Activated CD4-positive, alpha-beta T cell treated with anti-CD3 and anti-CD28 coated beads, Interleukin-2, Interleukin-6, amounts not matched to agents 100 ng/mL and 50 ng/mL, durations not matched to agents 16 hours and 8 hours (primary cell): ENCODE data around the gene CIAO1.
A peak's percentile ranks its signal among the peaks of the same experiment; 100 is the strongest.
"Not testable (repeated sequence)": the region's sequence is repeated elsewhere in the genome, so short reads cannot be mapped to it uniquely, and the experiment has no call there.

Experiments
- DNase-seq: peaks from one replicate; pipeline ENCODE4 v3.0.0-alpha.2; 2020

The CIAO1 gene

DNA sequence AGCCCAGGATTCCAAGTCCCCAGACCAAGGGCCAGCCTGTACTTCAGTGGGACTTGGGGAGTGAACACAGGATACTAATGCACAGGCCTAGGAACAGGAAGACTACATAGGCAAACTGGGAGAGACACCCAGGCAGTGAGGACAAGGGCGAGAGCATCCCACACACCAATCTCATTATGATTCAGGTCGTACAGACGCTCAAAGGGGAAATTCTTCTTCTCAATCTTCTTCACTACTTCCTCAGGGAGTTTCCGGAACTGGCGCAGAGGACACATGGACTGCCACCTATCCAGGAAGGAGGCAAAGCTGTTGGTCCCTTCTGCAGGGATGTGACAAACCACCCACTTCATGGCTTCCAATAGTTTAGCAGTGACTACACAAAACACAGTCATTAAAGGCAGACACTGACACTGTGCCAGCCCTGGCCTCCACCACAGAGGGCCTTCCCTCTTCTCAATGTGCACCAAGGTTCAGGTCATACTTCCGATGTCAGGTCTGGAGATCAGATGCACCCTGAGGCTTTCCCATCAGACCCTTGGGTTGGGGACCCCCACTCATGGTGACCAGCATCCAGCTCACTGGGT is 21.3 kb downstream of the CIAO1 start:
- DNase-seq: no peak

DNA sequence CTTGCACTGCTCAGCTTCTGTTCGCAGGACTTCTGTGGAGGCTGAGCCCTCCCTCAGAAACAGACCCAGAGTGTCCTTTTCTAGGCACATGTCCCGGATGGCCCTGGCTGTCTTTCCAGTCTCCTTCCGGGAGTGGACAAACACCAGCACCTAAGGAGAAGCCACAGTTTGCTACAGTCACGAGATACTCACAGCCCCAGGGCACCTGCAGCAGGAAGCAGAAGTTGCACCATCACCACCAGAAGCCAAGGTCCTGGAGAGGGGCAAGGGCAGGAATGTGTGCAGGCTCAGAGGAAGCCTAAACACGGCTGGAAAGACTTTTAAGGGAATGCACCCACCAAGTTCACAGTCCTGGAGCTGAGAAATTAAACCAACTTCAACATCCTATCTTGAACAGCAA is 25.7 kb downstream of the CIAO1 start:
- no peak for DNase-seq

DNA sequence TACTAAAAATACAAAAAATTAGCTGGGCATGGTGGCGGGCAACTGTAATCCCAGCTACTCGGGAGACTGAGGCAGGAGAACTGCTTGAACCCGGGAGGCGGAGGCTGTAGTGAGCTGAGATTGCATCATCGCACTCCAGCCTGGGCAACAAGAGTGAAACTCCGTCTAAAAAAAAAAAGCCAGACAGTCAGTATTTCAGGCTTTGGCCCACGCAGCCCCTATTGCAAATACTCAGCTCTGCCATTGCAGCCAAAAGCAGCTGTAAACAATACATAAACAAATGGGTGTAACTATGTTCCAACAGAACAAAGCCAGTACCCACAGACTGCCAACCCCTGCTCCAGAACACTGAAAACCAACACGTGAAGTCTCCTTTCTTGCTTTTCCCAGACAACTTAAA is 28.2 kb downstream of the CIAO1 start:
- not testable (repeated sequence) for DNase-seq

DNA sequence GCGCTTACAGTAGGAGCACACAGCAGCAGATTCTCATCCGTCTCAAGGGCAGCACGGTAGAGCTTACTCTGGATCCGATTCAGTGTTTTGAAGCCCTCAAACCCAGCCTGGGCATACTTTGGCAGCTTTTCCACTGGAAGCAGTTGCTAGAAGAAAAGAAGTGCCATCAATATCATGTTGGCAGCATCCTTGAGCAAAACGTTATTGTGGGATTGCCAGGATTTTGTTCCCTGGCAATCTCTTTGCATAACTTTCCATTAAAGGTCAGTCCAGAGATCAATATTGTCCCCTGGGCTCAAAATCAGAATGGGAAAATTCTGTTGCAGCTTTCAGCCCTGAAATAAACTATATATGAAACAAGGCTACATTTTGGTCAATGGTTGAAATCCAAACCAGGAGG is 30.9 kb downstream of the CIAO1 start:
- no peak for DNase-seq

DNA sequence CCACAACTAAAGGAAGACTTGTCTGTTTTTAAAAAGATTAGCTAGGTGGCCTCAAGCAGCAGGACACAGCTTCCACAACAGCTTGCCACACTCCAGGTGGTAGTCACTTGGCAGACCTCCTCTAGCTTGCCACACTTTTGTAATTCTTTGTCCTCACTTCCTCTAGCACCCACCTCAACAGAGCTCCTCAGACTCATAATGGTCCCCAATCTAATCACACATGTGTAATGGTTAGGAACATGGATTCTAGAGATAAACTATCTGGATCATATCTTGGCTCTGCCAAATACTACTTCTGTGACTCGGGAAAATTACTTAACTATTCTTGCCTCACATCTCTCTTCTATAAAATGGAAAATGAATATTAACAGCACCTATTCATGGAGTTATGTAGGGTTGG is 35.8 kb downstream of the CIAO1 start:
- DNase-seq: no peak

DNA sequence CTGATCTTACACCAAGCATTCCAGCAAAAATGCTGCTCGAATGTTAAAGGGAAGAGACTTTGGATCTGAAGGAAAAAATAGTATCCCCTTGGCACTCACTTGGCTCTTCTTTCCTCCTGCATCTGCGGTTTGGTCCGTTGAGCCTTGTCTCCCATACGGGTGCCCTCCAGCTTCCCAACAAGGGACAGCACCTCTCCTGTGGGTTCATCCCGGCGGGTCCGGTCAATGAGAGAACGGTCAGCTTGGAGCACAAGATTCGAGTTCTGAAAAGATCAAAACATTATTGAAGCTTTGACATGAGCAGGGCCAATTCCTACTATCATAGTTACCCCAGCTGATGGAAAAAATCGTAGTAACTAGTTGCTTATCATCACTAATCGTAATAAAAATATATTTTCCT is 38.6 kb downstream of the CIAO1 start:
- no peak for DNase-seq

DNA sequence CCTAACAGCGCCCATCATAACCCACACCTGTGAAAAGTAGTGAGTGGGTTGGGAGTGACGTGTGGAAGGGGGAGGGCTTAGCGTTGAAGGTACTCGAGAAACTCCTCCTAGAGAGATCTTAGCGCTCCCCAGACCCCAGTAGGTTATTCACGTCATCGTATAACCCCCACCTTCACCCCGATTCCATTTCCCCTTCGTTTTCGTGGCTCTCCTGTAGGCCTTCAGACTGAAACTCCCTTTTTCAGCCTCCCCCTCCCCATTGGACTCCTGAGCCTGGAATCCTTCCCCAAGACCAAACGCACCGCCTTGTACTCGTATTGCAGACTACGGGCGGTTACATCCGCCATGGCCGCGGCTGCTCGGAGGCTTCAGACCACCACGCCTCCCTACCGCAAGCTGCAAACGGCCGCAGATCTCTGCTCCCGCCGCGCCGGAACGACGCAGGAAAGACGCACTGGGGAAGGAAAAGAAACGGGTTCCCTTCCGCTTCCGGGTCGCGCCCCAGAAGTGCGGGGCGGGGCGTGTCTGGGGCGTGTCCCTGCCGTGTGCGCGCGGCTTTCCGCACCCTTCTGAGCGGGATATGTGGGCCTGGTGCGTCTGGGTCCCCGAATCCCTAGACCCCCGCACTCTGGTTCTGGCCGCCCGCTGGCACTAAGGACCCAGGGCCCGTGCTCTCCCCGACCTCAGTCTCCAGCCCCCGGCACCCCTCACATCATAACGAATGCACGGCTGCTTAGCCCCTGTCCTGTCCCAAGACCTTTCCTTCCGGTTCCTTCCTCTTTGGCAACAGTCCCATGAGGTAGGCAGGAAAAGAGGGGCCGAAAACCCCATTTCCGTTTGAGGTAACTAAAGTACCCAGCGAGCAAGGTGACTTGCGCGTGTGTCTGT is 39.3 kb downstream of the CIAO1 start, which contains the start of gene SNRNP200:
SNRNP200 (minus strand) TSS at position 456 of the 888 bp plus-strand sequence; CDS start at position 347, 109 bp downstream.
- peak; percentile 96 for DNase-seq

DNA sequence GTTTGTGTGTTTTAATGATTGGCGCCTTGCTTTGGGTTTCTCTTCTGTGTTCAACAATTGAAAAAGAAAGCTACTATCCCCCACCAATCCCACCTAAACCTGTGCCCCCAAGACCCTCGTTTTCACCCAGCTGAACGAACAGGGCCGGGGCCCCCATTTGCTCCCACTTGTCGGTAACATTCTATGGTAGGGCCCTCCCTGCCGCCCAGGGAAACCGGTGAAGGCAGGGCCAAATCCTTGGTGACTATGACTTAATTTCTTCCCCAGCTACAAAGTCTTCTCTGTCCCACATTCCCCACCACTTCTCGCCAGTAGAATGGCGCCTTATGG is 39.9 kb downstream of the CIAO1 start:
- DNase-seq: peak; percentile 10

DNA sequence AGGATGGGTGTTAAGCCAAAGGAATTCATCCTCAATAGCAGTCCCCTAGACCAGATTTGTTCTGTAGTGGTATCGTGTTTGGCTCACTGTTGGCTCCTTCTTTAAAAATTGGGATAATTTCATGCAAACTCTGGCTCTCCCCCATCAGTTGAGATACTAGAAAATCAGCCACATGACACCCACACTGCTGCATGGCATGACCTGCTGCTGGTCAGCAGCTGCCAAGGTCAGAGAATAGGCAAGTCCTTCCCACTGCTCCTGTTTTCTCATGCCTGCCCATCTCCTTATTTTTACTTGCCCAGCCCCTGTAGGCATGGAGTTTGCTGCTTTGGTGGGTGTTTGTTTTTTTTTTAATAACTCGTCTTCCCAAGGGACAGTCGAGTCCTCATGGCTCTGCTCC is 40.3 kb downstream of the CIAO1 start:
- DNase-seq: no peak

DNA sequence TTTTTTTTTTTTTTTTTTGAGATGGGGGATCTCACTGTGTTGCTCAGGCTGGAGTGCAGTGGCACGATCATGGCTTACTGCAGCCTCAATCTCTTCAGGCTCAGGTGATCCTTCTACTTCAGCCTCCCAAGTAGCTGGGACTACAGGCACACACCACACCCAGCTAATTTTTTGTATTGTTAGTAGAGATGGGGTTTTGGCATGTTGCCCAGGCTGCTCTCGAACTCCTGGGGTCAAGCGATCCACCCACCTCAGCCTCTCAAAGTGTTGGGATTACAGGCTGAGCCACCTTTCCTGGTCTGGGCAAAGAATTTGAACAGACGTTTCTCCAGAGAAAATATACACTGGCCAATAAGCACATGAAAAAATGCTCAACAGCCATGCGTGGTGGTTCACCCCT is 42.2 kb downstream of the CIAO1 start:
- DNase-seq: no peak

DNA sequence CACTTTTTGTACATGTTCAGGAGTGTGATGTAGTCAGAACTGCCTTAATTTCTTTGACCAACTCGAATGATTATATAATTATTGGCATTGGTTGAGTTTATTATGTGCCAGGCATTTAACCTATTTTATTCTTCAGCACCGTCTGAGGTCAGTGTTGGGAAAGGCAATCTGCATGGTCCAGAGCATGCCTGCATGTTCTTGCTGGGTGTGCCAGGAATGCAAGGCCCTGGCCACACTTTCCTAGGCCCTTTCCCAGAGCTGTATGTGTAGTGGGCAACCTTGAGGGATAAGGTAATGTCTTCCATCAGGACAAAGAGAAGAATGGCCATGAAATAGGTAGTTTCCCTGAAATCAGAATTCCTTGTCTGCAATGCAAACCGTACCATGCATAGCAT is 49.0 kb downstream of the CIAO1 start:
- DNase-seq: no peak

DNA sequence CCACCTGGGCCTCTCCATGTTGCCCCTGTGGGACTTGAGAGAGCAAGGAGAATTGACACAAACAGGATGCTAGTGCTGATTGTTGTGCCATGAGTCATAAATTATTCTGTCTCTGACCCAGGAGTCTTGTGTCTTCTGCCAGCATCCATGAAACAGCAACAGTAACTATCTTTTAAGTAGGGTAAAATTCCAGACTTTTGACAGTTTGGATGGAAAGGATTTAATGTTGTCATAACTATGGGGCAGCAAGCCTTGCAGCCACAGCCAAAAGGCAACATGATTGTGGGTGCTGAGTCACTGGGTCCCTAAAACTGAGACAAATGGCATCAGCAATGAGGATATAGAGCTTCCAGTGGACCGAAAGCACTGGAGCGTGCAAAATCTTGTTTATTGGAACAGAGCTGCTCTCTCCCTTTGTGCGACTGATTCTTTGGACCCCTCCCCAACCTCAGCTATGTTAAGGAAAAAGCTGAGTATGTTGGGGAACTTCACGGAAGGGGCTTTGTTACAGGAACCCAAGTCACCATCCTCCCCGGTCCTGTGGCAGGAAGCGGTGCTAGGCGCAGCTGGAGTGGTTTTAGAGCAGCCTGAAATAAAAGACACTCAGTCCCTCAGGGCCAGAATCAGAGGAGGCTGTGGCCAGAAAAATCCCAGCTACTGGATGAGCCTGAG is 49.5 kb downstream of the CIAO1 start:
- peak; percentile 61 for DNase-seq

DNA sequence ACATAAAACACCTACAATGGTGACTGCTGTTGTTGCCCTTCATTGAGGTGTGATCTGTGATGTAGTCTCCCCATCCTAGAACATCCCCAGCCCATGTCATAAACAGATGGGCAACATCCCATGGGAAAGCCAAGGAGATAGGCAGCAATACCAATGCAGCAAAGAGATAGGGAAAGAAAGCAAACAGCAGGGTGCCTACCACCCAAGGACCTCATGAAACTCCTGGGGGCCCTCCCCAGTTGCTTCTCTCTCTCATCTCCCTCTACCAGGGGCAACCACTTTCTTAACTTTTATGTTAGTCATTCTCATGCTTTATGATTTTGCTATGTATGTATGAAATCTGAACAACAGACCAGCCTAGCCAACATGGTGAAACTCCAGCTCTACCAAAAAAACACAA is 51.0 kb downstream of the CIAO1 start:
- no peak for DNase-seq

DNA sequence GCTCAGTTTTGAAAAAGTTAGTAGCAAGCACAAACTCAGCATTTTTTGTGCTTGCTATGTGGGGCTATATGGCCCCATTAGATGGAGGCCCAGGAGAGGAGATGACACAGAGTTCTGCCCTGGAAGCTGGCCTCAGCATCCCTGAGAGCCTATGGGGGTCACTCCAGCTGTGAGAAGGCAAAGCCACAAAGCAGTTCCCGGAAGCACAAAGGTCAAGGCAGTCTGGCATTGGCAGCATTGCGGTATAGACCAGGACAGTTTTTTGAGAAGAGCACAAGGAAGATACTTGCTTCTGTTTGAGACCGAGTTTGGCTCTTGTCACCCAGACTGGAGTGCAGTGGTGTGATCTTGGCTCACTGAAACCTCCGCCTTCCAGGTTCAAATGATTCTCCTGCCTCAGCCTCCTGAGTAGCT is 51.6 kb downstream of the CIAO1 start:
- DNase-seq: no peak

DNA sequence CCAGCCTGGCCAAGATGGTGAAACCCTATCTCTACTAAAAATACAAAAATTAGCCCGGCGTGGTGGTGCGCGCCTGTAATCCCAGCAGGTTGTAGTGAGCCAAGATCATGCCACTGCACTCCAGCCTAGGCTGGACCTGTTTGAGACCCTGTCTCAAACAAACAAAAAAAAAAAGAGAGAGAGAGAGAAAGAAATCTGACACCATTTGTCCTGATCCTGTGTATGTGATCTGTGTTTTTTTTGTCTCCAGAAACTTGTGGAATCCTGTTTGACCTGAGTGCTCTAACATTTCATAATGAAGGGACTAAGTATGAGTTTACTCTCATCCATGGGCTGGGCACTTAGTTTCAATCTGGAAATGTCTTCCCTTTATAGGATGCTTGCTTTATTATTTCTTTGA is 52.7 kb downstream of the CIAO1 start:
- DNase-seq: no peak

DNA sequence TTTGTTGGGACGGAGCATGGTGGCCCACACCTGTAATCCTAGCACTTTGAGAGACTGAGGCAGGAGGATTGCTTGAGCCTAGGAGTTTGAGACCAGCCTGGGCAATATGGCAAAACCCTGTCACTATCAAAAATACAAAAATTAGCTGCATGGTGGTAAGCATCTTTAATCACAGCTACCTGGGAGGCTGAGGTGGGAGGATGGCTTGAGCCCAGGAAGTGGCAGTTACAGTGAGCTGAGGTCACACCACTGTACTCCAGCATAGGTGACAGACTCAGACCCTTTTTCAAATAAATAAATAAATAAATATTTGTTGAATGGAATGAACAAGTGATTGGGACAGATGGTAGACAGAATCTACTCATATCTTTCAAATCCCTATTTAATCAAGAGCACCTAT is 53.4 kb downstream of the CIAO1 start:
- DNase-seq: no peak

DNA sequence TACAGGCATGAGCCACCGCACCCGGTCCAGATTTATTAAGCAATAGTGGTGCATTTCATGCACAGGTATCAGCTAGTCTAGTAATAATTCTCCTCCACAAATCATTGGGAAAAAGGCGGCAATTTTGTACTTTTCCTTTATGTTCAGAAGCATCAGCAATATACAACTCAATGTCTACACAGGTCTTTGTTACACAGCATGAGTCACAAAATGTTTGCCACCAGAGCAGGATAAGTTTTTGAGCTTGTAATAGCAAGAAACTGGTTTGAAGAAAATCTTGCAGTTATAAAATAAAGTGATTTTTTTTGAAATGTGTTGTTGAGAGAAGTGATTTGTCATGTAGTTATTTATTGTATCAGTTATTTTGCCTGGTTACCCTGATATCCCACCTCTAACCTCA is 54.3 kb downstream of the CIAO1 start:
- DNase-seq: no peak

DNA sequence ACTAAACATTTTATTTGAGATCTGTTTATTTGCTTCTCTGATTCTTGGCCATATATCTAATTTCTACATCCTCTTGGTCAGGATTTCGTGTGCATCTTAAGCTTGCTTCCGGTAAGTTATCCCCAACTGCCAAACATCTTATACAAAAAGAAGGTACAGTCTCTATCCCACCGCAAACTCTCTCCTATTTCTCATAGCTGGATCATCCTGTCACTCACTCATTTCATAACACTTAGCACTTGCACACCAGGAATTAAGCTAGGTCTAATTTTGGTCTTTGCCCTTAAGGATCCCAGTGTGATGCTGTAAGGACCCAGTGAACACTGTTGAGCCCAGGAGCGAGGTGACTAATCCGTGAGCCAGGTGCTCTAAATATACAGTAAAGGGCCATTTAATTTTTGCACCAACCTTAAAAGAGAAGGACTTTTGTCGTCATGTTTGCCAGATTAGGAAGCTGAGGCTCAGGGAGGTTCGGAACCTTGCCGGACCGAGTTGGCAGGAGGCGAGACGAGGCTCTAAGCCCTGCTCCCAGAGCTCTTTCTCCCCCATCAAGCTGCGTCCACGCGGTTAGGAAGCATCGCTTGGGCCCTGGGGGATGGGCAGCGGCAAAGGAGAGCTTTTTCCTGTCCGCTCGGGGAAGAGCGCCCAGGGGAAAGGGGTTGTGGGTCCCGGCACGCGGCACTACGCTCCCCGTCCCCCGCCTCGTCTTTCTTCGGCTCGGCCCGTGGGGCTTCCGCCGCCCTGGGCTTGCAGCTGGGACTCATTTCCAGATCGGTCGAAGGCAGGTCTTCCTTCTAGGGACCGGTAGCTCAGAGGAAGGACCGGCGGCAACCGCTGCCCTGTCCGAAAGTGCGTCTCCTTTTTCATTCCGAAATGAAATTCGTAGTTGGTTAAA is 55.0 kb downstream of the CIAO1 start:
- peak; percentile 64 for DNase-seq
